HepG2 (cell line): Measurements from ENCODE around the gene SENP5. TPM values are rescaled to one million over a fixed set of nuclear protein-coding genes. Genes with fewer than 3 reads are reported as not detected.

ENCODE experiments used
- AFF4 ChIP-seq: sonication (generic); formaldehyde crosslinking; IDR thresholded peaks from 2 replicates; pipeline ENCODE4 v1.4.0; 2020; ENCODE audit warnings: missing genetic modification reagents
- ETV6 ChIP-seq: sonication (generic); formaldehyde crosslinking; conservative IDR thresholded peaks from 2 replicates; pipeline ENCODE4 v1.4.0; 2020; ENCODE audit warnings: missing genetic modification reagents
- HDAC6 ChIP-seq: fragments of 200-600 bp; sonication (generic); IDR thresholded peaks from 2 replicates; pipeline ENCODE4 v1.7.0; 2017; ENCODE audit warnings: mild to moderate bottlenecking, antibody characterized with exemption, low read length, low read depth
- HNRNPUL1 ChIP-seq: fragments of 200-400 bp; formaldehyde crosslinking; IDR thresholded peaks from 2 replicates; pipeline ENCODE4 v1.6.1; 2017; ENCODE audit warnings: low read depth, mild to moderate bottlenecking, low read length, moderate library complexity
- RERE ChIP-seq: IDR thresholded peaks from 2 replicates; pipeline ENCODE4 v1.6.1; 2016; ENCODE audit warnings: low read depth, missing genetic modification reagents, missing compliant biosample characterization
- SALL2 ChIP-seq: sonication (generic); formaldehyde crosslinking; IDR thresholded peaks from 2 replicates; pipeline ENCODE4 v1.8.1; 2023; ENCODE audit warnings: mild to moderate bottlenecking, missing genetic modification reagents, inconsistent platforms
- TFE3 ChIP-seq: IDR thresholded peaks from 2 replicates; pipeline ENCODE4 v1.6.1; 2016
- THAP7 ChIP-seq: sonication (generic); formaldehyde crosslinking; IDR thresholded peaks from 2 replicates; pipeline ENCODE4 v1.8.1; 2023; ENCODE audit warnings: mild to moderate bottlenecking, missing genetic modification reagents
- ZNF367 ChIP-seq: sonication (generic); formaldehyde crosslinking; IDR thresholded peaks from 2 replicates; pipeline ENCODE4 v1.4.0; 2020; ENCODE audit warnings: missing genetic modification reagents, borderline replicate concordance
- ZNF383 ChIP-seq: sonication (generic); formaldehyde crosslinking; IDR thresholded peaks from 2 replicates; pipeline ENCODE4 v1.4.0; 2020; ENCODE audit warnings: missing genetic modification reagents, mild to moderate bottlenecking, borderline replicate concordance
- ZNF441 ChIP-seq: sonication (generic); formaldehyde crosslinking; IDR thresholded peaks from 2 replicates; pipeline ENCODE4 v1.7.0; 2021; ENCODE audit warnings: missing genetic modification reagents, borderline replicate concordance
- ZNF569 ChIP-seq: sonication (generic); formaldehyde crosslinking; IDR thresholded peaks from 2 replicates; pipeline ENCODE4 v1.5.0; 2020; ENCODE audit warnings: mild to moderate bottlenecking, missing genetic modification reagents, moderate library complexity, borderline replicate concordance
- ZNF747 ChIP-seq: sonication (generic); formaldehyde crosslinking; IDR thresholded peaks from 2 replicates; pipeline ENCODE4 v1.8.1; 2023; ENCODE audit warnings: missing genetic modification reagents, mild to moderate bottlenecking, borderline replicate concordance
- ZNF891 ChIP-seq: sonication (generic); formaldehyde crosslinking; IDR thresholded peaks from 2 replicates; pipeline ENCODE4 v1.5.0; 2020; ENCODE audit warnings: mild to moderate bottlenecking, missing genetic modification reagents
- polyA plus RNA-seq, 8 experiments: library from polyadenylated mRNA; depleted of rRNA in 3 of 8; stranded (reverse) in 7 of 8; unstranded in 1 of 8; fragments of >200 nt; fragmentation: Illumina TruSeq in 4 of 8; extraction: Trizol in 4 of 8; gene quantifications; 2 replicates each; pipeline versions ENCODE4 v1.2.1 to v1.2.3, GENCODE V29; 2011 to 2016; ENCODE audit warnings: low read depth in 4 of 8, missing spikeins in 1 of 8, mixed read lengths in 1 of 8; ENCODE audit not compliant: insufficient read depth in 1 of 8
- total RNA-seq, 5 experiments: library from RNA; depleted of rRNA; stranded (reverse); fragments of >200 nt; fragmentation: Illumina TruSeq; extraction: Trizol; gene quantifications; 2 replicates each; pipeline ENCODE4 v1.2.3, GENCODE V29; 2016; ENCODE audit warnings: low read depth in 1 of 5

The SENP5 gene
- total and polyA plus RNA-seq, 2 of the 13 experiments (the other 11 are each of a cell fraction or from before 2014, with no cell fraction given): 17.6 to 30.9 TPM

GRCh38 chr3:196948442-196949284 is 80.9 kb downstream of the SENP5 start (continued):
- TF ChIP-seq AFF4 (CRISPR knock-in tag) (no peak), SALL2 (CRISPR knock-in tag) (no peak), THAP7 (CRISPR knock-in tag) (peak; percentile 39; the same call in 1 of the 2 replicates), HDAC6 (no peak), ZNF569 (CRISPR knock-in tag) (no peak), ZNF747 (no peak), ZNF367 (CRISPR knock-in tag) (no peak), ETV6 (no peak), HNRNPUL1 (no peak), ZNF891 (CRISPR knock-in tag) (no peak), ZNF383 (CRISPR knock-in tag) (no peak), ZNF441 (CRISPR knock-in tag) (peak; percentile 82; the same call in 1 of the 2 replicates), TFE3 (CRISPR knock-in tag) (no peak), RERE (CRISPR knock-in tag) (no peak)
